Fibroblast of pulmonary artery (primary cell): ENCODE measurements around the gene CCL20.
A peak's percentile ranks its signal among the peaks of the same experiment; 100 is the strongest.

Source experiments
- DNase-seq: peaks from one replicate; pipeline ENCODE4 v3.0.0-alpha.2; 2010; ENCODE audit warnings: low read depth
- H3K4me3 ChIP-seq: replicated peaks from 2 replicates; pipeline ENCODE4 v1.5.1; 2011; ENCODE audit warnings: low read depth, mild to moderate bottlenecking, control low read depth, low read length, moderate library complexity
- TF ChIP-seq, protein P1 (sequence below): IDR thresholded peaks from 2 replicates; pipeline ENCODE4 v1.5.1; 2011; ENCODE audit warnings: mild to moderate bottlenecking, control low read depth, low read length, inconsistent platforms; ENCODE audit errors: missing control alignments

Gene CCL20, protein sequence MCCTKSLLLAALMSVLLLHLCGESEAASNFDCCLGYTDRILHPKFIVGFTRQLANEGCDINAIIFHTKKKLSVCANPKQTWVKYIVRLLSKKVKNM

DNA sequence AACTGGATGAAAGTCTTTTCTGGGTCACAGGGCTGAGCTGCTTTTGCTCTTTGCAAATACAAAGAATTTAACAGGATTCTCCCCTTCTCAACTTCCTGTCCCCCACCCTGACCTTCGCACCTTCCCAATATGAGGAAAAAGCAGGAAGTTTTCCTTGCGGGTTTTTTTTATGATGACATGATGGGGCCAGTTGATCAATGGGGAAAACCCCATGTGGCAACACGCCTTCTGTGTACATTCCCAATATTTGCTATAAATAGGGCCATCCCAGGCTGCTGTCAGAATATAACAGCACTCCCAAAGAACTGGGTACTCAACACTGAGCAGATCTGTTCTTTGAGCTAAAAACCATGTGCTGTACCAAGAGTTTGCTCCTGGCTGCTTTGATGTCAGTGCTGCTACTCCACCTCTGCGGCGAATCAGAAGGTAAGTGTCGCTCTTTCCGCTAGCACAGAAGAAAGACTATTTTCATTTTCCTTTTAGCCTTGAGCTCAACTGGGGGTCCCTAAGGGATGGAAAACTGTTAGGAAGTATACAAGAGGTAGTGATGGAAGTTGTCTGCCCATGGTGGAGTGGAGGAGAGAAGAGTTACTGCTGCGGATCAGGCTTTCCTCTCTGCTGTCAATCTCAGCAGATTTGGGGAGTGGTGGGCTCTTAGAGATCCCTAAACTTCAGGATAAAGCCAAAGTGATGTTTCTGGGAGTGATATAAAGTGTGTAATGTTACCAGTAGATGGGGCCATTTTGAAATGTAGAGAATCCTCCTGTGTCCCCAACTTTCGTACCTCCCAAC lies at the start of gene CCL20:
Gene CCL20 (plus strand): TSS at position 281 of the 792 bp plus-strand sequence. CDS start 70 bp downstream, at position 351.
- H3K4me3 ChIP-seq, result no peak within 1 kb of the TSS
- TF ChIP-seq, protein P1, sequence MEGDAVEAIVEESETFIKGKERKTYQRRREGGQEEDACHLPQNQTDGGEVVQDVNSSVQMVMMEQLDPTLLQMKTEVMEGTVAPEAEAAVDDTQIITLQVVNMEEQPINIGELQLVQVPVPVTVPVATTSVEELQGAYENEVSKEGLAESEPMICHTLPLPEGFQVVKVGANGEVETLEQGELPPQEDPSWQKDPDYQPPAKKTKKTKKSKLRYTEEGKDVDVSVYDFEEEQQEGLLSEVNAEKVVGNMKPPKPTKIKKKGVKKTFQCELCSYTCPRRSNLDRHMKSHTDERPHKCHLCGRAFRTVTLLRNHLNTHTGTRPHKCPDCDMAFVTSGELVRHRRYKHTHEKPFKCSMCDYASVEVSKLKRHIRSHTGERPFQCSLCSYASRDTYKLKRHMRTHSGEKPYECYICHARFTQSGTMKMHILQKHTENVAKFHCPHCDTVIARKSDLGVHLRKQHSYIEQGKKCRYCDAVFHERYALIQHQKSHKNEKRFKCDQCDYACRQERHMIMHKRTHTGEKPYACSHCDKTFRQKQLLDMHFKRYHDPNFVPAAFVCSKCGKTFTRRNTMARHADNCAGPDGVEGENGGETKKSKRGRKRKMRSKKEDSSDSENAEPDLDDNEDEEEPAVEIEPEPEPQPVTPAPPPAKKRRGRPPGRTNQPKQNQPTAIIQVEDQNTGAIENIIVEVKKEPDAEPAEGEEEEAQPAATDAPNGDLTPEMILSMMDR, result no peak
- DNase-seq, result no peak

DNA sequence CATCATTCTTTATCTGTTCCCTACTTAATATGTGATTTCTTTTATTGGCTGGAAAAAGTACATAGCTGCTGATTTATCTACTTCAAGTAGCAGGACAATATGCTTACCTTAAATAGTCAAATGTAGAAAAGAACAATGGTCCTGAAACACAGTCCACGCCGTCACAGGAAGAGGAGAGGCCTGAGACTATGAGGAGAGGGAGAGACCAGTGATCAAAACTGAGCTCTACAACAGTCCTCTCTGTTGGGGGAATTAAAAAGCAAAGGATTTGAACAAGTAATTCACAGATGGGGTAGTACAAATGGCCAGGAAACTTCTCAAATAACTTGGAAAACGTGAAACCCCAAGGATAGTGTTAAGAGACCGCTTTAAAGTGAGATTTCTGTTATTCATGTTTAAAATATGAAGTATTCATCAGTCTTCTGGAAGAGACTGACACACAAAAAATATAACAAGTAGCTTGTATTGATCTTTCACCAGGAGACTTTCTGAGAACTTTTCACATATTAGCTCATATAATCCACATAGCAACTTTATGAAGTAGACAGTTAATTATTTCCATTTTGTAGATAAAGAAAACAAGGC lies 47.8 kb upstream of the CCL20 start:
- TF ChIP-seq, protein P1, result no peak
- peak; percentile 26 for DNase-seq
- no peak overlapping the region for H3K4me3 ChIP-seq

DNA sequence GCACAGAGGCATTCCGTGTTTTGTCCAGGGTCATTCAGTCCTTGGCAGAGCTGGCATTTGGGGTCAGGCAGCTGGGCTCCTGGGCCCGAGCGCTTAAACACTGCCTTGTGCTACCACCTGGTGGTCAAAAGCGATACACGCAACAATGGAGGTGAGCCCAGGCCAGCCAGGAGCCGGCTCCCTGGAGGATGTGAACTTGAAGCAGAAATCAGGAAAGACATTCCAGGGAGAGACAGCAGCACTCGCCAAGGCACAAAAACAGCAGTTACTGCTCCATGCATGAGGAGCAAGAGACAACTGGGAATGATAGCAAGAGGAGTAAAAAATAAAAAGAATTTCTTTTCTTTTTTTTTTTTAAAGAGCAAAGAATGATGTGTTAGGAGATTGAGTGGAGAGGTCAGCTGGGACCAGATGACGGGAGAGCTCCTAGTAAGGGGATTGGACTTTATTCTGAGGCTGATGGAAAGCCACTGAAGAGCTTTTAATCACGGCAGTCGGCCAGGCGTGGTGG lies 47.2 kb upstream of the CCL20 start:
- no peak overlapping the region for H3K4me3 ChIP-seq
- DNase-seq, result peak; percentile 86
- TF ChIP-seq, protein P1, result peak; percentile 79

DNA sequence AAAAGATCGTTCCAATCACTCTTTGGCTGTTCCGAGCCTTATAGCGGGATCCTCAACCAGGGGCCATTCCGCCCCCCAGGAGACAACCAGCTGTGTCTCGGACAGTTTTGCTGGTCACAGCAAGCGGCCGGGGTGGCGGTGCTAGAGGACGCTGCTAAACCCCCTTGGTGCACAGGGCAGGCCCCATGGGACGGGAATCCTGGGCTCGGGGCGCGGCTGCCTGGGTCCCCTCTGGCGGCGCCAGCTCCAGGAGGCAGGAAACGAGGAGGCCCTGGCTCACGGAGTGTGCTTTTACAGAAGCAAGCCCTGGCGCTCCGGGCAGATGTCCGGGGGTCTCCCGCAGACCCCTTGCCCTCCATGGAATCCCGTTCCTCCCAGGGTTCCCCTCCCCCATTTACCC lies 45.8 kb upstream of the CCL20 start:
- no peak overlapping the region for H3K4me3 ChIP-seq
- TF ChIP-seq, protein P1, result no peak
- DNase-seq, result no peak

DNA sequence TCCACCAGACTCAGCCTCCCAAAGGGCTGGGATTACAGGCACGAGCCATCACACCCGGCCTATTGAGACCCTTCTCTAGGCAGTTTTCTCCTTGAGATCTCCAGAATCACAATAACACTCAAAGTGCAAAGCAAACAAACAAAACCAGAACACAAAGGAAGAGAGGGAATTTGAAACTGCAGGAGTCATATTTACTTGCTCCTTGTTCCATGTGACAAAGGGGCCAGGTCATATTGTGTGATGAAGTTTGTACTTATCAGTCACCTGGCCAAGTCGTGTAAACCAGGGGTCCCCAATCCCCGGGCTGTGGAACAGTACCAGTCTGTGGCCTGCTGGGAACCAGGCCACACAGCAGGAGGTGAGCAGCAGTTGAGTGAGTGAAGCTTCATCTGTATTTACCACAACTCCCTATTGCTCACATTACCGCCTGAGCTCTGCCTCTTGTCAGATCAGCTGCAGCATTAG lies 41.4 kb upstream of the CCL20 start:
- TF ChIP-seq, protein P1, result no peak
- DNase-seq, result no peak
- H3K4me3 ChIP-seq, result no peak overlapping the region

DNA sequence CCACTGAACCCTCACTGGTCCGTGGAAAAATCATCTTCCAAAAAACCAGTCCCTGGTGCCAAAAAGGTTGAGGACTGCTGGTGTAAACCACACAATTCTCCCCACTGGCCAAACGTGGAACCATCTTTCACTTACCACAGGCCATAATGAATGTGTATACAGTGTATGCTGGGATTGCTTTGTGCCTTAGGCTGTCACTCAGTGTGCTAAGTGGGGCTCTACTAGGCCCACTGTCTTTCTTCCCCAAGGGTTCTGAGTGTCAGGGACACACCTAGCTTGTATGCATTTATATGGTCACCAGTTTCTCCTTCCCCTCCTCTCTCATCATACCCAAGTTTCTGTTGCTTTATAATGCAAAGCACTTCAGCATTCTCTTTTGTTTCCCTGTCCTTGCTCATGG lies 40.7 kb upstream of the CCL20 start:
- H3K4me3 ChIP-seq, result no peak overlapping the region
- no peak for DNase-seq
- TF ChIP-seq, protein P1, result no peak
